Psoas muscle (tissue), 8 donors: ENCODE data around the gene ZMYND10. TPM values are rescaled to one million over a fixed set of nuclear protein-coding genes. Genes with fewer than 3 reads are reported as not detected.

Experiments
- ATAC-seq, 4 donors: fragments of 200-7000 bp; cut with Tn5 transposase; one replicate each; pipeline ENCODE4 v1.9.1; 2020; ENCODE audit warnings: moderate library complexity in 3 of 4, mild to moderate bottlenecking in 2 of 4
- DNase-seq, 2 donors: peaks; one replicate each; pipeline ENCODE4 v3.0.0-alpha.2; 2020
- H3K27ac ChIP-seq: fragments of 200-600 bp; one replicate; pipeline ENCODE4 v1.8.0; 2022
- H3K27me3 ChIP-seq, 3 donors: fragments of 200-600 bp in 1 of 3; one replicate each; pipeline versions ENCODE4 v1.6.1 to v1.8.0; 2013 to 2022; ENCODE audit warnings: low read length in 2 of 3, mild to moderate bottlenecking in 2 of 3, moderate library complexity in 1 of 3; ENCODE audit not compliant: insufficient read depth in 3 of 3
- H3K36me3 ChIP-seq, 2 donors: fragments of 200-600 bp in 1 of 2; one replicate each; pipeline versions ENCODE4 v1.6.1 to v1.8.0; 2013 to 2022; ENCODE audit warnings: low read depth in 1 of 2, mild to moderate bottlenecking in 1 of 2, moderate library complexity in 1 of 2; ENCODE audit not compliant: insufficient read depth in 1 of 2
- H3K4me1 ChIP-seq: fragments of 200-600 bp; one replicate; pipeline ENCODE4 v1.8.0; 2022
- H3K4me3 ChIP-seq: fragments of 200-600 bp; one replicate; pipeline ENCODE4 v1.8.0; 2022; ENCODE audit warnings: mild to moderate bottlenecking
- H3K9me3 ChIP-seq: fragments of 200-600 bp; one replicate; pipeline ENCODE4 v1.8.0; 2022
- CTCF ChIP-seq: fragments of 200-600 bp; IDR thresholded peaks from one replicate; pipeline ENCODE4 v1.8.0; 2022; ENCODE audit warnings: antibody characterized with exemption
- WGBS, 3 donors: extraction: QIAGEN DNeasy Blood & Tissue Kit; methylation state at CpG; one replicate each; pipeline versions ENCODE4 v1.1.6 to v1.1.7; 2013; 5-methylcytosine and 5-hydroxymethylcytosine counted together
- intact Hi-C, 2 donors: fragments of 100-400 bp; cut with DNase I; formaldehyde crosslinking; loops; one replicate each; pipeline versions ENCODE4 v1.11.0 to v1.14.2; 2022
- polyA plus RNA-seq, 3 donors: library from polyadenylated mRNA; stranded (reverse); fragments of 200-250 nt; gene quantifications; one replicate each; pipeline ENCODE4 v1.2.3, GENCODE V29; 2013
- total RNA-seq, 4 donors: library from RNA; stranded (reverse); fragmentation: NEBNext Ultra II Directional in 2 of 4; extraction: Animal tissue kit (Norgen Biotek cat#: 25700) in 2 of 4; gene quantifications; one replicate each; pipeline versions ENCODE4 v1.2.1 to v1.2.4, GENCODE V29; 2021 to 2023
- donor health status: healthy with polysubstance abuse.
- donor health status: DM: no; HTN: no; CAD: no; lungs with moderate emphysema.
- donor health status: Bipolar disorder and iron deficiency.
- donor health status: healthy.
- donor health status: DM: yes; HTN: yes; CAD: no.
- donor health status: DM: no; HTN: no; CAD: no.
- donor health status: DM: no; HTN: no; CAD: no.
- donor health status: DM: yes; HTN: yes; CAD: no.

Gene ZMYND10
- total and polyA plus RNA-seq, 7 donors = 0.23 to 0.99 (median 0.51) TPM

GRCh38 chr3:50389414-50389767, 43.9 kb upstream of the ZMYND10 start:
- Histone ChIP-seq H3K9me3 (no peaks in the 10 kb centered on the region), H3K4me3 (no peak overlapping the region), H3K36me3 (no peaks in the 10 kb centered on the region), H3K27ac (no peak overlapping the region), H3K27me3 (no peaks in the 10 kb centered on the region), H3K4me1 (peaks cover 17% of the 10 kb centered on the region)
- ATAC-seq = no peak
- DNase-seq = no peak
- intact Hi-C loops = no loop called here
- TF ChIP-seq CTCF = no peak
- 92 to 96% (median 93%) methylated on average over 6 of the region's 6 CpGs for WGBS, 3 donors

- no peak overlapping the region for H3K4me3 ChIP-seq
- DNase-seq (no peak), ATAC-seq (no peak)
- 85 to 87% (median 85%) methylated on average over 22 of the region's 22 CpGs for WGBS, 3 donors
- TF ChIP-seq CTCF = no peak
- no peaks in the 10 kb centered on the region for H3K9me3 ChIP-seq
- no peaks in the 10 kb centered on the region for H3K36me3 ChIP-seq
- H3K4me1 ChIP-seq = peaks cover 17% of the 10 kb centered on the region
- intact Hi-C loops = no loop called here
- H3K27ac ChIP-seq = no peak overlapping the region
- no peaks in the 10 kb centered on the region for H3K27me3 ChIP-seq
Observed at GRCh38 chr3:50388720-50389413, 43.3 kb upstream of the ZMYND10 start.

GRCh38 chr3:50388016-50388719, 42.6 kb upstream of the ZMYND10 start:
- no peak overlapping the region for H3K4me3 ChIP-seq
- DNase-seq (no peak), ATAC-seq (peak in 2 of 4 donors; percentile 26 to 41)
- 50 to 61% (median 52%) methylated on average over 22 to 25 of the region's 25 CpGs for WGBS, 3 donors
- H3K27me3 ChIP-seq = no peaks in the 10 kb centered on the region
- H3K4me1 ChIP-seq = peaks cover 17% of the 10 kb centered on the region
- TF ChIP-seq CTCF = peak; percentile 30
- intact Hi-C loops = no loop called here
- no peaks in the 10 kb centered on the region for H3K36me3 ChIP-seq
- H3K9me3 ChIP-seq = no peaks in the 10 kb centered on the region
- H3K27ac ChIP-seq = no peak overlapping the region

- intact Hi-C loops = no loop called here
- no peaks in the 10 kb centered on the region for H3K36me3 ChIP-seq
- no peak overlapping the region for H3K4me3 ChIP-seq
- no peaks in the 10 kb centered on the region for H3K9me3 ChIP-seq
- WGBS, 3 donors = 88 to 90% (median 88%) methylated on average over 13 of the region's 13 CpGs
- no peak for TF ChIP-seq CTCF
- H3K4me1 ChIP-seq = peaks cover 8% of the 10 kb centered on the region
- no peak for DNase-seq
- no peak overlapping the region for H3K27ac ChIP-seq
- no peak for ATAC-seq
- no peaks in the 10 kb centered on the region for H3K27me3 ChIP-seq
Observed at GRCh38 chr3:50385754-50386153, 40.2 kb upstream of the ZMYND10 start.
